Measurements from ENCODE around the gene SGCA.

The SGCA gene

GRCh38 chr17:50221864-50222545, 56.2 kb downstream of the SGCA start:
- H3K27ac ChIP-seq: no peak overlapping the region
- no peak for TF ChIP-seq ZFX (IDR thresholded peaks at IDR 0.05; ENCODE audit: borderline replicate concordance)
- TF ChIP-seq CTCF (IDR thresholded peaks at IDR 0.05): no peak

GRCh38 chr17:50222922-50223321, 57.1 kb downstream of the SGCA start:
- TF ChIP-seq CTCF (IDR thresholded peaks at IDR 0.05): no peak
- no peak for TF ChIP-seq ZFX (IDR thresholded peaks at IDR 0.05; ENCODE audit: borderline replicate concordance)
- no peak overlapping the region for H3K27ac ChIP-seq
